ENCODE results near the gene WDR33. TPM values are rescaled to one million over a fixed set of nuclear protein-coding genes. Genes with fewer than 3 reads are reported as not detected.

WDR33 gene
- total RNA-seq, 1 experiment from 2014 or later = 87.1 TPM

GRCh38 chr2:127721311-127721977, 89.5 kb downstream of the WDR33 start:
- ChIA-PET POLR2A (ENCODE audit: low non-redundant PET) (no interaction called here), CTCF (no interaction called here)
- Histone ChIP-seq H3K9me3 (ENCODE audit: low read depth, low read length, poor library complexity, severe bottlenecking) (no peaks in the 10 kb centered on the region), H3K4me3 (ENCODE audit: low read depth, low read length, poor library complexity, severe bottlenecking) (no peak overlapping the region), H3K4me1 (ENCODE audit: insufficient read depth, low read length, poor library complexity, severe bottlenecking) (no peaks in the 10 kb centered on the region), H3K27ac (ENCODE audit: low read depth, low read length, poor library complexity, severe bottlenecking) (no peak overlapping the region), H3K36me3 (ENCODE audit: insufficient read depth, low read length, poor library complexity, severe bottlenecking) (peaks cover 65% of the 10 kb centered on the region), H3K27me3 (replicated peaks; ENCODE audit: insufficient read depth, low read depth, low read length, poor library complexity) (no peaks in the 10 kb centered on the region)
- intact Hi-C loops (cut with micrococcal nuclease; ENCODE audit: unreplicated experiment) = no loop called here
- no peak for DNase-seq (ENCODE audit: low spot score)
- TF ChIP-seq CTCF (conservative IDR thresholded peaks at IDR 0.05; ENCODE audit: low read depth, low read length) (no peak), EZH2 (IDR thresholded peaks at IDR 0.05; ENCODE audit: borderline replicate concordance, low read depth, low read length, poor library complexity, severe bottlenecking) (no peak)
- no TSS peak for BruUV-seq (replicated peaks)

- intact Hi-C loops (cut with micrococcal nuclease; ENCODE audit: unreplicated experiment) = no loop called here
- TF ChIP-seq CTCF (conservative IDR thresholded peaks at IDR 0.05; ENCODE audit: low read depth, low read length) (no peak), EZH2 (IDR thresholded peaks at IDR 0.05; ENCODE audit: borderline replicate concordance, low read depth, low read length, poor library complexity, severe bottlenecking) (no peak)
- Histone ChIP-seq H3K36me3 (ENCODE audit: insufficient read depth, low read length, poor library complexity, severe bottlenecking) (peaks cover 65% of the 10 kb centered on the region), H3K27me3 (replicated peaks; ENCODE audit: insufficient read depth, low read depth, low read length, poor library complexity) (no peaks in the 10 kb centered on the region), H3K27ac (ENCODE audit: low read depth, low read length, poor library complexity, severe bottlenecking) (no peak overlapping the region), H3K4me3 (ENCODE audit: low read depth, low read length, poor library complexity, severe bottlenecking) (no peak overlapping the region), H3K9me3 (ENCODE audit: low read depth, low read length, poor library complexity, severe bottlenecking) (no peaks in the 10 kb centered on the region), H3K4me1 (ENCODE audit: insufficient read depth, low read length, poor library complexity, severe bottlenecking) (no peaks in the 10 kb centered on the region)
- ChIA-PET POLR2A (ENCODE audit: low non-redundant PET) (no interaction called here), CTCF (no interaction called here)
- no peak for DNase-seq (ENCODE audit: low spot score)
- no TSS peak for BruUV-seq (replicated peaks)
Measured at GRCh38 chr2:127719301-127720218, 91.4 kb downstream of the WDR33 start.

GRCh38 chr2:127718271-127718670, 92.7 kb downstream of the WDR33 start:
- TF ChIP-seq EZH2 (IDR thresholded peaks at IDR 0.05; ENCODE audit: borderline replicate concordance, low read depth, low read length, poor library complexity, severe bottlenecking) (no peak), CTCF (conservative IDR thresholded peaks at IDR 0.05; ENCODE audit: low read depth, low read length) (no peak)
- Histone ChIP-seq H3K36me3 (ENCODE audit: insufficient read depth, low read length, poor library complexity, severe bottlenecking) (peaks cover 59% of the 10 kb centered on the region), H3K4me3 (ENCODE audit: low read depth, low read length, poor library complexity, severe bottlenecking) (no peak overlapping the region), H3K9me3 (ENCODE audit: low read depth, low read length, poor library complexity, severe bottlenecking) (no peaks in the 10 kb centered on the region), H3K27me3 (replicated peaks; ENCODE audit: insufficient read depth, low read depth, low read length, poor library complexity) (no peaks in the 10 kb centered on the region), H3K4me1 (ENCODE audit: insufficient read depth, low read length, poor library complexity, severe bottlenecking) (no peaks in the 10 kb centered on the region), H3K27ac (ENCODE audit: low read depth, low read length, poor library complexity, severe bottlenecking) (no peak overlapping the region)
- POLR2A ChIA-PET (ENCODE audit: low non-redundant PET) = no interaction called here
- CTCF ChIA-PET = no interaction called here
- no peak for DNase-seq (ENCODE audit: low spot score)
- BruUV-seq (replicated peaks) = no TSS peak
- intact Hi-C loops (cut with micrococcal nuclease; ENCODE audit: unreplicated experiment) = no loop called here
